IMR-90 (cell line): ENCODE measurements around the gene HDGFL2. TPM values are rescaled to one million over a fixed set of nuclear protein-coding genes. Genes with fewer than 3 reads are reported as not detected.

Source experiments
- ATAC-seq: fragments of 200-7000 bp; cut with Tn5 transposase; 2 replicates; pipeline ENCODE4 v1.9.1; 2020; ENCODE audit warnings: low read depth, mild to moderate bottlenecking, moderate library complexity
- BruUV-seq: library from RNA; stranded (reverse); fragments of 400-500 nt; replicated peaks from 2 replicates; lab custom pipeline; 2021; lab: Mats Ljungman, UMichigan
- CTCF ChIA-PET: fragments of 300-600 bp; formaldehyde crosslinking; extraction: SDS; loops from one replicate; lab custom pipeline; 2021; ENCODE audit warnings: antibody characterized with exemption; lab: Yijun Ruan, JAX
- POLR2A ChIA-PET: fragments of 300-600 bp; sonication (Branson Sonifier 250); formaldehyde crosslinking; loops from one replicate; lab custom pipeline; 2022; ENCODE audit warnings: antibody characterized with exemption; ENCODE audit not compliant: unreplicated experiment; lab: Charles Lee
- DNase-seq: peaks from one replicate; pipeline ENCODE4 v3.0.0; 2013
- H2AFZ ChIP-seq: replicated peaks from 2 replicates; pipeline ENCODE3; 2013; ENCODE audit warnings: low read length, mild to moderate bottlenecking; ENCODE audit not compliant: poor library complexity
- H2AK5ac ChIP-seq: 2 replicates; pipeline ENCODE4 v1.6.1; 2013; ENCODE audit warnings: low read depth, low read length, inconsistent platforms
- H2AK9ac ChIP-seq: replicated peaks from 2 replicates; pipeline ENCODE3; 2013; ENCODE audit warnings: mild to moderate bottlenecking, low read depth, low read length, moderate library complexity; ENCODE audit not compliant: poor library complexity
- H2BK120ac ChIP-seq: 2 replicates; pipeline ENCODE4 v1.6.1; 2013; ENCODE audit warnings: low read depth, low read length, inconsistent platforms
- H2BK15ac ChIP-seq: 3 replicates; pipeline ENCODE4 v1.6.1; 2013; ENCODE audit warnings: low read depth, low read length, inconsistent platforms
- H2BK20ac ChIP-seq: 2 replicates; pipeline ENCODE4 v1.6.1; 2013; ENCODE audit warnings: low read depth, mild to moderate bottlenecking, inconsistent platforms, low read length, moderate library complexity
- H2BK5ac ChIP-seq: 2 replicates; pipeline ENCODE4 v1.6.1; 2013; ENCODE audit warnings: mild to moderate bottlenecking, low read depth, low read length, inconsistent platforms; ENCODE audit not compliant: poor library complexity, severe bottlenecking
- H3K14ac ChIP-seq: replicated peaks from 2 replicates; pipeline ENCODE4 v1.6.1; 2013; ENCODE audit warnings: low read depth, low read length, inconsistent platforms
- H3K18ac ChIP-seq: 2 replicates; pipeline ENCODE4 v1.6.1; 2013; ENCODE audit warnings: low read depth, low read length, control low read depth
- H3K23ac ChIP-seq: 2 replicates; pipeline ENCODE4 v1.6.1; 2013; ENCODE audit warnings: low read depth, low read length, inconsistent platforms
- H3K27ac ChIP-seq: 2 replicates; pipeline ENCODE4 v1.5.1; 2013; ENCODE audit warnings: mild to moderate bottlenecking, control low read depth, low read length; ENCODE audit not compliant: insufficient read depth
- H3K27me3 ChIP-seq: 2 replicates; pipeline ENCODE4 v1.6.1; 2013; ENCODE audit warnings: low read length; ENCODE audit not compliant: control insufficient read depth, insufficient read depth
- H3K36me3 ChIP-seq: 2 replicates; pipeline ENCODE4 v1.6.1; 2013; ENCODE audit warnings: low read length, mixed read lengths; ENCODE audit not compliant: control insufficient read depth, insufficient read depth
- H3K4ac ChIP-seq: 2 replicates; pipeline ENCODE4 v1.6.1; 2013; ENCODE audit warnings: low read depth, low read length, inconsistent platforms
- H3K4me1 ChIP-seq: 2 replicates; pipeline ENCODE4 v1.6.1; 2013; ENCODE audit warnings: low read length, mixed read lengths; ENCODE audit not compliant: control insufficient read depth, insufficient read depth
- H3K4me2 ChIP-seq: 2 replicates; pipeline ENCODE4 v1.6.1; 2013; ENCODE audit warnings: low read depth, mild to moderate bottlenecking, control low read depth, low read length, moderate library complexity
- H3K4me3 ChIP-seq: 2 replicates; pipeline ENCODE4 v1.5.1; 2013; ENCODE audit warnings: low read depth, mild to moderate bottlenecking, control low read depth, low read length, moderate library complexity; ENCODE audit not compliant: insufficient read depth
- H3K56ac ChIP-seq: 2 replicates; pipeline ENCODE4 v1.6.1; 2013; ENCODE audit warnings: low read length, inconsistent platforms; ENCODE audit not compliant: insufficient read depth; ENCODE audit errors: extremely low read depth
- H3K79me1 ChIP-seq, 2 experiments: 2 replicates each; pipeline ENCODE4 v1.6.1; 2013; ENCODE audit warnings: low read length in 2 of 2, inconsistent platforms in 1 of 2, low read depth in 1 of 2
- H3K9ac ChIP-seq: 2 replicates; pipeline ENCODE4 v1.6.1; 2013; ENCODE audit warnings: low read depth, low read length, control low read depth
- H3K9me1 ChIP-seq: 2 replicates; pipeline ENCODE4 v1.6.1; 2013; ENCODE audit warnings: low read length, inconsistent platforms; ENCODE audit not compliant: insufficient read depth
- H3K9me3 ChIP-seq: 2 replicates; pipeline ENCODE4 v1.6.1; 2013; ENCODE audit warnings: low read length; ENCODE audit not compliant: control insufficient read depth, insufficient read depth
- H4K20me1 ChIP-seq: 2 replicates; pipeline ENCODE4 v1.6.1; 2013; ENCODE audit warnings: low read length, inconsistent platforms; ENCODE audit not compliant: insufficient read depth
- H4K5ac ChIP-seq: 2 replicates; pipeline ENCODE4 v1.6.1; 2013; ENCODE audit warnings: mild to moderate bottlenecking, low read depth, low read length, control low read depth
- H4K8ac ChIP-seq, 2 experiments: 2 replicates each; pipeline ENCODE4 v1.6.1; 2013; ENCODE audit warnings: low read depth in 2 of 2, low read length in 2 of 2, control low read depth in 1 of 2, inconsistent platforms in 1 of 2
- H4K91ac ChIP-seq: 2 replicates; pipeline ENCODE4 v1.6.1; 2013; ENCODE audit warnings: low read depth, low read length, inconsistent platforms; ENCODE audit not compliant: insufficient read depth
- BHLHE40 ChIP-seq: fragments of 150-350 bp; IDR thresholded peaks from 2 replicates; pipeline ENCODE4 v1.6.1; 2016; ENCODE audit warnings: mild to moderate bottlenecking, low read depth, low read length
- CEBPB ChIP-seq: IDR thresholded peaks from 2 replicates; pipeline ENCODE4 v1.6.1; 2012; ENCODE audit warnings: low read depth, low read length, improper control_type of control experiment
- CHD1 ChIP-seq: IDR thresholded peaks from 2 replicates; pipeline ENCODE4 v1.6.1; 2012; ENCODE audit warnings: low read depth, low read length, improper control_type of control experiment
- ELK1 ChIP-seq: fragments of 150-350 bp; IDR thresholded peaks from 2 replicates; pipeline ENCODE4 v1.6.1; 2016; ENCODE audit warnings: low read depth, mild to moderate bottlenecking, low read length, moderate library complexity, borderline replicate concordance
- FOS ChIP-seq: fragments of 150-350 bp; IDR thresholded peaks from 2 replicates; pipeline ENCODE4 v1.6.1; 2016; ENCODE audit warnings: low read depth, low read length
- MAFK ChIP-seq: IDR thresholded peaks from 2 replicates; pipeline ENCODE4 v1.6.1; 2012; ENCODE audit warnings: low read depth, low read length, improper control_type of control experiment
- MAZ ChIP-seq: IDR thresholded peaks from 2 replicates; pipeline ENCODE4 v1.6.1; 2012; ENCODE audit warnings: low read depth, mild to moderate bottlenecking, low read length, improper control_type of control experiment, moderate library complexity, borderline replicate concordance
- MXI1 ChIP-seq: IDR thresholded peaks from 2 replicates; pipeline ENCODE4 v1.6.1; 2012; ENCODE audit warnings: low read depth, mild to moderate bottlenecking, low read length, moderate library complexity, borderline replicate concordance
- NFE2L2 ChIP-seq: fragments of 150-350 bp; IDR thresholded peaks from 2 replicates; pipeline ENCODE4 v1.6.1; 2016; ENCODE audit warnings: low read depth, mild to moderate bottlenecking, low read length
- POLR2A ChIP-seq: IDR thresholded peaks from 2 replicates; pipeline ENCODE4 v1.6.1; 2012; ENCODE audit warnings: mild to moderate bottlenecking, low read depth, low read length
- RAD21 ChIP-seq: IDR thresholded peaks from 2 replicates; pipeline ENCODE4 v1.6.1; 2012; ENCODE audit warnings: low read length, improper control_type of control experiment
- RCOR1 ChIP-seq: IDR thresholded peaks from 2 replicates; pipeline ENCODE4 v1.6.1; 2012; ENCODE audit warnings: mild to moderate bottlenecking, low read length, improper control_type of control experiment; ENCODE audit not compliant: insufficient replicate concordance
- RFX5 ChIP-seq: IDR thresholded peaks from 2 replicates; pipeline ENCODE4 v1.8.0; 2012; ENCODE audit warnings: low read depth, mild to moderate bottlenecking, low read length, moderate library complexity
- SMC3 ChIP-seq: fragments of 150-350 bp; IDR thresholded peaks from 2 replicates; pipeline ENCODE4 v1.6.1; 2016; ENCODE audit warnings: low read depth, mild to moderate bottlenecking, antibody characterized with exemption, low read length, moderate library complexity
- USF2 ChIP-seq: fragments of 150-350 bp; IDR thresholded peaks from 2 replicates; pipeline ENCODE4 v1.6.1; 2017; ENCODE audit warnings: mild to moderate bottlenecking, antibody characterized with exemption, low read length, low read depth
- WGBS, 2 experiments: methylation state at CpG; one replicate each; pipeline versions ENCODE4 v1.1.5 to v1.1.7; 2013; ENCODE audit warnings: missing lambda C conversion rate in 2 of 2; ENCODE audit not compliant: insufficient read length in 1 of 2; ENCODE audit errors: extremely low coverage in 2 of 2; 5-methylcytosine and 5-hydroxymethylcytosine counted together
- dilution Hi-C: fragments of 300-500 bp; cut with HindIII; formaldehyde crosslinking; loops from one replicate; pipeline ENCODE4 v1.14.3; 2018; ENCODE audit warnings: low sequenced_read_pairs; ENCODE audit not compliant: unreplicated experiment
- in situ Hi-C: fragments of 300-500 bp; cut with MboI; formaldehyde crosslinking; loops from 3 replicates; pipeline ENCODE4 v1.14.3; 2019; ENCODE audit warnings: low sequenced_read_pairs, inconsistent platforms, mixed read lengths
- intact Hi-C: fragments of 100-400 bp; cut with micrococcal nuclease; formaldehyde crosslinking; loops from 2 replicates; pipeline ENCODE4 v1.10.0; 2022
- polyA plus RNA-seq, 3 experiments: library from polyadenylated mRNA; depleted of rRNA; stranded (reverse); fragments of >200 nt; gene quantifications; 2 replicates each; pipeline ENCODE4 v1.2.3, GENCODE V29; 2012; ENCODE audit warnings: low replicate concordance in 1 of 3
- total RNA-seq: library from RNA; depleted of rRNA; stranded (reverse); fragments of >200 nt; gene quantifications from 2 replicates; pipeline ENCODE4 v1.2.3, GENCODE V29; 2012
- TF ChIP-seq, protein P1 (sequence below): conservative IDR thresholded peaks from 2 replicates; pipeline ENCODE4 v1.5.1; 2012; ENCODE audit warnings: mild to moderate bottlenecking, low read depth, low read length, improper control_type of control experiment

Gene HDGFL2
- total and polyA plus RNA-seq, 2 of the 4 experiments (the other 2 are of a cell fraction) = 35.8 to 48.5 TPM

DNA sequence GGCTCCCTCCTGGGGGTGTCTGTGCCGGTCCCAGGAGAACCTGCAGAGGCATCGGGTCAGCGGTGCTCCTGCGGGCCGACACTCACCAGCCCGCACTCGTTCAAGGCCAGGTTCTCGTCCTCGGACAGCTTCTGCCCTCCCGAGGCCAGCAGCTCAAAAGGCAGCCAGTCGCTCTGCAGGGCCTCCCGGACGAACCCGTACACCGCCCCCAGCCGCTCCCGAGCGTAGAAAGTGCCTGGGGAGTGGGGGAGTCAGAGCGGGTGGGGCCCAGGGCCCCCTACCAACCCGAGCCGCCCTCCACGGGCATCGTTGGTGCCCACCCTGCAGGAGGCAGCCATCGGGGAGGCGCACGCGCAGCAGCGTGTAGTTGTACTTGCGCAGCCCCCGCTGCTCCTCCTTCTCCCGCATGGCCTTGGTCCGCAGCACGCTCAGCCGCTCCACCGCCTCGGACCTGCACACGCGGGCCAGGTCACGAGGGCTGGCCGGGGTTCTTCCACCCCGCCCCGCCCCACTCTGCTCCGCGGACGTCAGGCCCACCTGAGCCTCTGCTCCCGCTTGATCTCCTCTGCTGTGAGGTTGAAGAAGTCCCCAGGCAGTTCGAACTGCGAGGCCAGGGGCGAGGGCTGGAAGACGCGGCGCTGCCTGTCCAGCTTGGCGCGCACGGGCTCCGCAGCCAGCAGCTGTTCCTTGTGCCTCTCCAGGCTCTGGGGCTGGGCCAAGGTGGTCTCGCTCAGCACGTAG, 26.0 kb upstream of the HDGFL2 start:
- H2AK9ac ChIP-seq = no peak overlapping the region
- H3K4me3 ChIP-seq = no peak overlapping the region
- H3K4me2 ChIP-seq = no peak overlapping the region
- H4K8ac ChIP-seq = no peak overlapping the region
- H2AK5ac ChIP-seq = no peak overlapping the region
- 93% methylated on average over 28 of the region's 58 CpGs; no CpG with 5 or more reads in 1 of the 2 experiments for WGBS, 2 experiments
- no peak for DNase-seq
- dilution Hi-C loops = no loop called here
- no peak overlapping the region for H3K14ac ChIP-seq
- H4K5ac ChIP-seq = no peak overlapping the region
- H3K9me1 ChIP-seq = no peaks in the 10 kb centered on the region
- ChIA-PET CTCF (no interaction called here), POLR2A (no interaction called here)
- no TSS peak for BruUV-seq
- no peak overlapping the region for H3K27ac ChIP-seq
- no peaks in the 10 kb centered on the region for H3K27me3 ChIP-seq
- in situ Hi-C loops = no loop called here
- H3K23ac ChIP-seq = no peak overlapping the region
- TF ChIP-seq RAD21 = no peak
- no peak for TF ChIP-seq USF2
- no peak for TF ChIP-seq MAFK
- no peak for TF ChIP-seq CEBPB
- no peak for TF ChIP-seq RCOR1
- no peak for TF ChIP-seq MAZ
- no peak for TF ChIP-seq MXI1
- no peak for TF ChIP-seq SMC3
- no peak for TF ChIP-seq RFX5
- TF ChIP-seq POLR2A = no peak
- TF ChIP-seq, protein P1, sequence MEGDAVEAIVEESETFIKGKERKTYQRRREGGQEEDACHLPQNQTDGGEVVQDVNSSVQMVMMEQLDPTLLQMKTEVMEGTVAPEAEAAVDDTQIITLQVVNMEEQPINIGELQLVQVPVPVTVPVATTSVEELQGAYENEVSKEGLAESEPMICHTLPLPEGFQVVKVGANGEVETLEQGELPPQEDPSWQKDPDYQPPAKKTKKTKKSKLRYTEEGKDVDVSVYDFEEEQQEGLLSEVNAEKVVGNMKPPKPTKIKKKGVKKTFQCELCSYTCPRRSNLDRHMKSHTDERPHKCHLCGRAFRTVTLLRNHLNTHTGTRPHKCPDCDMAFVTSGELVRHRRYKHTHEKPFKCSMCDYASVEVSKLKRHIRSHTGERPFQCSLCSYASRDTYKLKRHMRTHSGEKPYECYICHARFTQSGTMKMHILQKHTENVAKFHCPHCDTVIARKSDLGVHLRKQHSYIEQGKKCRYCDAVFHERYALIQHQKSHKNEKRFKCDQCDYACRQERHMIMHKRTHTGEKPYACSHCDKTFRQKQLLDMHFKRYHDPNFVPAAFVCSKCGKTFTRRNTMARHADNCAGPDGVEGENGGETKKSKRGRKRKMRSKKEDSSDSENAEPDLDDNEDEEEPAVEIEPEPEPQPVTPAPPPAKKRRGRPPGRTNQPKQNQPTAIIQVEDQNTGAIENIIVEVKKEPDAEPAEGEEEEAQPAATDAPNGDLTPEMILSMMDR = no peak
- no peak for TF ChIP-seq BHLHE40
- no peak for TF ChIP-seq FOS
- no peak for TF ChIP-seq CHD1
- no peak for TF ChIP-seq ELK1
- TF ChIP-seq NFE2L2 = no peak
- peaks cover 0 to 27% of the 10 kb centered on the region in 2 experiments; a peak in 3 of 4 replicates for H3K79me1 ChIP-seq
- H3K36me3 ChIP-seq = peaks cover 60% of the 10 kb centered on the region
- H3K9ac ChIP-seq = no peak overlapping the region
- no peaks in the 10 kb centered on the region; the same call in 1 of the 2 replicates for H3K4me1 ChIP-seq
- H2BK15ac ChIP-seq = no peak overlapping the region
- no peak overlapping the region for H2BK5ac ChIP-seq
- no peak overlapping the region for H2BK120ac ChIP-seq
- no peak for ATAC-seq
- intact Hi-C loops = no loop called here
- H2AFZ ChIP-seq = no peak overlapping the region
- no peak overlapping the region for H2BK20ac ChIP-seq
- H4K91ac ChIP-seq = no peak overlapping the region
- H4K20me1 ChIP-seq = peaks cover 10% of the 10 kb centered on the region; the same call in 1 of the 2 replicates
- H3K18ac ChIP-seq = no peak overlapping the region
- H3K9me3 ChIP-seq = no peaks in the 10 kb centered on the region
- no peak overlapping the region for H3K56ac ChIP-seq
- H3K4ac ChIP-seq = no peak overlapping the region
